Cerebellar cortex (tissue), 1 donor: ENCODE results near the gene ZDHHC16.

Experiments used
- DNase-seq: peaks from one replicate; pipeline ENCODE4 v3.0.0-alpha.2; 2015; ENCODE audit warnings: low spot score

The ZDHHC16 gene

GRCh38 chr10:97479939-97480338 lies 34.0 kb downstream of the ZDHHC16 start:
- DNase-seq: no peak

DNA sequence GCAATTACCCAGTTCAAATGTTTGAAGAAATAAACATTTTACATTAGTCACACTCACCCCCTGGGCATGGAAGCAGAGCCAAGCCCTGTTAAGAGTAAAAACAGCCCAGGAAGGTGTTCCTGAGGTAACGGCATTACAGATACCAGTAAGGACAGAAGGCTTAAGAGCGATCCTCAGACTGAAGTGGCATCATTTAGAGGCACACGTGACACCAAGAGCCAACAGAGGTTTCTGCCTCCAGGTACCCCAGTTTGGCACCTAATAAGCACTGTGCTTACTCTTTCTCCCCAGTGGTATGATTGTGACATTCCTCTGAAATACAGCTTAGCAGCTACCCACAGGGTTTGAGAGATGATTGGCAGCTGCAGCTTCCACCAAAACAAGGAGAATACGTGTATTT lies 35.1 kb downstream of the ZDHHC16 start:
- DNase-seq: no peak

- DNase-seq: no peak
These were observed 36.4 kb downstream of the ZDHHC16 start for GRCh38 chr10:97482381-97482780.

GRCh38 chr10:97483506-97483905 lies 37.5 kb downstream of the ZDHHC16 start:
- DNase-seq: no peak

DNA sequence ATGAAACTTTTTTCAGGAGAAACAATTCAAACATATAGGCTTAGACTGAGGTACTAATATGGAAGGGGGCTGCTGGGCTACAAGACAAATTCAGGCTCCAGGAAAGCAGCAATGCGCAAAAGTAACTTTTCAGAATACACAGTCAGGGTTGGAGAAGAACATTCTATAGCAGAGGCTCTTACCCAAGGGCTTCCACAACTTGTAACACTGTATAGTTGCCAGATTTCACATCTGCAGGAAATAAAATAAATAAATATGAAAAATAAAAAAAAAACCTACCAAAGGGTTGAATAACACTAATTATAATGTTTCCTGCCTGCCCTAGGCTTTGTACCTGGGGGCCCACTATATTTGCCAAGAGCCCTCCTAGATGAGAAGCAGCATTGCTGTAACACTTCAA lies 37.9 kb downstream of the ZDHHC16 start:
- DNase-seq: no peak

GRCh38 chr10:97485647-97486281 lies 39.8 kb downstream of the ZDHHC16 start:
- no peak for DNase-seq

DNA sequence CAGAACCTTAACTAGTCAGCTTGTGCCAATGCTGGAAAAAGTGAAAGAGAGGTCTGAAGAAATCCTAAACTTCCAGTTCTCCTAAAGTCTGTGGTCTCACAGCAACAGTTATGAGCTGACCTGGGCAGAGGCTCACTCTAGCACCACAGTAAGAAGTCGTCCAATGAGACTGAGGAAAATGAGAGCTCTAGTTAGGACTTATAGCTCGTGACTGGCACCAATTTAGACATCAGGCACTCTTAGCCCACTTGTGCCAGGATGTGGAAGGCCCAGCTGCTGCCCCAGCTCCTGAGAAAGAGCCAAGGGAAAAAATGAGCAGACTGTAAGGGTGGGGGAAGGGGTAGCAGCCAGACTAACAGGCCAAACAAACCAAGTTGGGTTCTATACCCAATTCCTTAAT lies 44.6 kb downstream of the ZDHHC16 start:
- DNase-seq: peak; percentile 37

DNA sequence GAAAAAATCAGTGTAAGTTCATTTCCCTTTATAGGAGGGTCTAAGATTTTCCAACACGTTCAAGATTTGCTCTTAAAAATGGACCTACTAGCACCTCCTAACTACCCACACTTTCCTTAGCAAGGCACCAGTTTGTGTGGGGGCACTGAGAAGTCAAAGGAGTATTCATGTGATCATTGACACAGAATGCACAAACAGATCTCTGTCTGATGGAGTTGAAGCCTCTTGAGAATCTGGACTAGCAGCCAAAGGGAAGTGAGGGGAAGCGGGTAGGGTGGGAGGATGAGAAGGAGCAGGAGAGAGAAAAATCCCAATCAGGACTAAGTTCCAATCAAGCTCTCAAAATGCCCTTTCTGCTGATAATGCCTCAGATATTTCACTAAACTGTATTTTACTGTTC lies 48.2 kb downstream of the ZDHHC16 start:
- peak; percentile 25 for DNase-seq

GRCh38 chr10:97494863-97495506 lies 49.0 kb downstream of the ZDHHC16 start:
- peak; percentile 26 for DNase-seq

DNA sequence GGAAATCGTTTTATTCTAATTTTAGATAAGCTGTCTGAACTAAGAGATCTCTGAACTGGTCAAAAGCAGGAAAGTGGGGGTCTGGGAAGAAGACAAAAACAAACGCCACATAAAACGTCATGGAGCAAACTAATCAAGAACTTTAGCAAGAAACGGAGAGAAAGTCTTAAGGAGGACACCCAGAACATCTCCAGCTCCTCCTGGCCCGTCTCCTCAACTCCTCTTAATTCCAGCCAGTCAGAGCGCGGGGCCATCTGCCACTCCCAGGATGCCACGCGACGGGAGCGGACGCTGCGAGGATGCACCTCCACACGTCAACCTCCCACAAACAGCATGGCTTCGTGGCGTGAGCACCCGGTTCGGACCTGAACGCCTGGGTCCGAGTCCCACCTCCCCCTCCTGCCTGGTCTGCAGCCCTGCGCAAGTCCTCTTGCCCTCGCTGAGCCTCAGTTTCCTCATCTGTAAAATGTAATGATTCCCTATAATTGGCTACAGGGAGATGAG lies 51.6 kb downstream of the ZDHHC16 start:
- peak; percentile 88 for DNase-seq

GRCh38 chr10:97498076-97498840 lies 52.3 kb downstream of the ZDHHC16 start, which contains the start of gene MMS19:
Gene MMS19, minus strand, starts transcription at chr10:97498422. Its CDS starts 38 bp downstream, at chr10:97498384.
- DNase-seq: peak; percentile 95

DNA sequence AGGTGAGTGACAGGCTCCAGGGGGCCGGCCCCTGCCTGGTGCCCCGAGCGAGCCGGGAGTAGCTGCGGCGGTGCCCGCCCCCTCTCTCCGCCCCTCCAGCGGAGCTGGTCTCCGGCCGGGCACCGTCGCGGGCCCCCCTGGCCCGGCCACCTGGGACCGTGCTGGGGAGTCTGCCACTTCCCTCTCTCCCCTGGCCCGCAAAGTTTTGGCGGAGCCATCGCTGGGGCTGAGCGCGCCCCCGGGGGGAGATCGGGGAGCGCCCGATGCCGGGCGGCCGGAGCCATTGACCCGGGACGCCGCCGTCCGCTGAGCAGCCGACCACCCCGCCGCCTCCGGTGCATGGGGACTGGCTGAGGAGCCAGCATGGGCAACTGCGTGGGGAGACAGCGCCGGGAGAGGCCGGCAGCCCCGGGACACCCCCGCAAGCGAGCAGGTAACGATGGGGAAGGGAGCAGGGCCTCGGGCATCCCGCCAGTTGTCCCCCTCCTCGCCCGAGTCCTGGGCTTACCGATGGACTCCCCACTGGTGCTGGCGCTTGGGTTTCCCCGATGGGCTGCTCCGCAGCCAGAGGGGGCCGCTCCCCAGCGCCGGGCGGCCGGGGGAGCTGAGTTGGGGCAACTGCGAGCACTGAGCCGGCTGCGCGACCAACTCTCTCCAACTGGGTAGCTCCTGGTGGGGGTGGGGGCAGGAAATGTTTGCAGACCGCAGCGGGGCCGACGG lies 53.0 kb downstream of the ZDHHC16 start, which contains the start of gene UBTD1:
UBTD1 (plus strand) TSS at position 84 of the 720 bp plus-strand sequence; CDS start at position 364, 280 bp downstream.
- no peak for DNase-seq

DNA sequence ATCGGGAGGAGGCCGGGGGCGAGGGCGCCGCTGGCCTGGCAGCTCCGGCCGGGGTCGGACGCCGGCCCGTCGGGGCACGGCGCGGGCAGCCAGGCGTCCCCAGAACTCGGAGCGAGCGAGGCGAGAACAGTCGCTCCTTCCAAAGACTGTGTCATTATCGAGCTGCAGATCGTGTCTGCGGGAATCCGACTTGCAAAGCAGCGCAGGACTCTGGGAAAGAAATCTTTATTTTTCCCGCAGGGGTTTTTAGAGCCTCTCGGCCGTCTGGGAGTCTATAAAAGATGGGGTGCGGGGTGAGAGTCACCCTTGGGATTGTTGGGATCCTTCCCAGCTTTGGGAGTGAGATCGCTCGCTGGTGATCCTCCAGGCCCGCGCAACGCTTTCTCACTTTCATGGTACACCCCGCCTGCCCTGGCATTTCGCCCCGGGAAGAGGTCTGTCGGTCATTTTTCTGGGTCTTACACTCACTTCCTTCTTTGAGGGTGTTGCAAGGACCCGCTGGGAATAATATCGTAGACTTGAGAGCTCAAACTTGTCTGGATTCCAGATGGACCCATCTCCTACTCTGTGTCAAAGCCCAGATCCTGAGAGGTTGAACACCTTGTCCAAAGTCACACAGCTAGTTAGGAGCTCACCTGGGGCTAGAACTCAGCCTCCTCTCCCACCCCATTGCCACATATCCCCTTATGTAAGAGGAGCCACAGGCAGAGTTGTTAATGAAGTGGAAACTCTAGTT lies 53.8 kb downstream of the ZDHHC16 start:
- DNase-seq: peak; percentile 47

- DNase-seq: no peak
These were observed 54.3 kb downstream of the ZDHHC16 start for GRCh38 chr10:97500297-97500575.

- no peak for DNase-seq
These were observed 56.9 kb downstream of the ZDHHC16 start for GRCh38 chr10:97502916-97503315.

- DNase-seq: no peak
These were observed 57.4 kb downstream of the ZDHHC16 start for GRCh38 chr10:97503406-97503805.

DNA sequence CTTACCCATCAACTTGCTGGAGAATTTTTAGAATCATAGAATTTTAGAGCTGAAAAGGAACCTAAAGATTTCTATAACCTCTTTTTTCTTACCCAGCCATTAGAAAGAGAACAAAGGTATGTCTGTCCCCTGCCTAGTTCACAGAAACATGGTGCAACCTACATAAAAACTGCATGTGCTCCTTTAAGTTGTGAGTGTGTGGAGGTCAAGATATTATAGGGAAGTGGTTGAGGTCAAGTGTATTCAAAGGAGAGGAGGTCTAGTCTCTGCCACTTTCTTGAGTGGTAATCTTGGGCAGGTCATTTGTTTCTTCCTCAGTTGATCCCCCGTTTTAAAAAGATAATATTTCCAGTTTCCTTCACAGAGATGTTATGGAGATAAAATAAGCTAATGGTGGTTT lies 59.2 kb downstream of the ZDHHC16 start:
- DNase-seq: no peak

- no peak for DNase-seq
These were observed 60.4 kb downstream of the ZDHHC16 start for GRCh38 chr10:97506199-97506991.
